Breast epithelium (tissue), 4 donors: Measurements from ENCODE around the gene CADM2. TPM values are rescaled to one million over a fixed set of nuclear protein-coding genes. Genes with fewer than 3 reads are reported as not detected.

Experiments used
- DNase-seq, 2 donors: peaks; one replicate each; pipeline ENCODE4 v3.0.0-alpha.2; 2019; ENCODE audit warnings: low spot score in 2 of 2
- H3K27ac ChIP-seq, 2 donors: fragments of 200-600 bp; sonication (generic) in 1 of 2; one replicate each; pipeline ENCODE4 v1.5.1; 2016 to 2019; ENCODE audit warnings: mild to moderate bottlenecking in 1 of 2
- H3K27me3 ChIP-seq, 2 donors: fragments of 200-600 bp; sonication (generic) in 1 of 2; one replicate each; pipeline versions ENCODE4 v1.5.1 to v1.6.0; 2017 to 2019; ENCODE audit warnings: control low read depth in 1 of 2, mild to moderate bottlenecking in 1 of 2
- H3K36me3 ChIP-seq: fragments of 200-600 bp; one replicate; pipeline ENCODE4 v1.5.1; 2019
- H3K4me1 ChIP-seq, 2 donors: fragments of 200-600 bp; sonication (generic); one replicate each; pipeline ENCODE4 v1.5.1; 2016 to 2019; ENCODE audit warnings: control low read depth in 1 of 2
- H3K4me3 ChIP-seq, 3 donors: fragments of 200-600 bp; sonication (generic); 1 replicate in 2 of 3; 2 replicates in 1 of 3; pipeline ENCODE4 v1.5.1; 2016 to 2019; ENCODE audit warnings: mild to moderate bottlenecking in 3 of 3, moderate library complexity in 2 of 3
- H3K9me3 ChIP-seq, 2 donors: fragments of 200-600 bp; sonication (generic) in 1 of 2; one replicate each; pipeline ENCODE4 v1.5.1; 2016 to 2019; ENCODE audit warnings: control low read depth in 1 of 2
- CTCF ChIP-seq, 3 donors: fragments of 450-650 bp; IDR thresholded peaks; one replicate each; pipeline ENCODE4 v1.5.1; 2016 to 2017; ENCODE audit warnings: antibody characterized with exemption in 3 of 3, mild to moderate bottlenecking in 3 of 3, moderate library complexity in 3 of 3
- POLR2A ChIP-seq: fragments of 450-650 bp; IDR thresholded peaks from one replicate; pipeline ENCODE4 v1.6.1; 2016; ENCODE audit warnings: antibody characterized with exemption, mild to moderate bottlenecking, moderate library complexity
- POLR2AphosphoS5 ChIP-seq, 3 donors: sonication (generic); formaldehyde crosslinking; IDR thresholded peaks; one replicate each; pipeline ENCODE4 v1.6.1; 2017; ENCODE audit warnings: antibody characterized with exemption in 3 of 3
- intact Hi-C: fragments of 100-400 bp; cut with DNase I; formaldehyde crosslinking; loops from one replicate; pipeline ENCODE4 v1.15.1; 2023; ENCODE audit warnings: low total_unique reads
- total RNA-seq, 3 donors: library from RNA; depleted of rRNA; stranded (reverse); fragments of >200 nt; gene quantifications; one replicate each; pipeline ENCODE4 v1.1.0, GENCODE V29; 2016

The CADM2 gene
- total RNA-seq, 3 donors from 2014 or later, result 2.3 to 7.4 (median 6.9) TPM

- H3K4me1 ChIP-seq, result no peaks in the 10 kb centered on the region
- H3K27me3 ChIP-seq, result no peaks in the 10 kb centered on the region
- no peaks in the 10 kb centered on the region for H3K36me3 ChIP-seq
- no peak for DNase-seq
- no peak overlapping the region for H3K4me3 ChIP-seq
- TF ChIP-seq CTCF (IDR thresholded peaks at IDR 0.05) (no peak), POLR2AphosphoS5 (IDR thresholded peaks at IDR 0.05) (no peak), POLR2A (no peak)
- intact Hi-C loops, result no loop called here
- H3K9me3 ChIP-seq, result no peaks in the 10 kb centered on the region
- H3K27ac ChIP-seq, result no peak overlapping the region
Observed at GRCh38 chr3:85516146-85516545, 557.4 kb downstream of the CADM2 start.

GRCh38 chr3:85524104-85524503, 565.3 kb downstream of the CADM2 start:
- TF ChIP-seq POLR2A, result no peak
- no peak for TF ChIP-seq POLR2AphosphoS5 (IDR thresholded peaks at IDR 0.05)
- TF ChIP-seq CTCF (IDR thresholded peaks at IDR 0.05), result no peak
- Histone ChIP-seq H3K27ac (no peak overlapping the region), H3K4me1 (no peaks in the 10 kb centered on the region), H3K36me3 (no peaks in the 10 kb centered on the region), H3K4me3 (no peak overlapping the region), H3K27me3 (no peaks in the 10 kb centered on the region), H3K9me3 (no peaks in the 10 kb centered on the region)
- intact Hi-C loops, result no loop called here
- DNase-seq, result no peak

DNA sequence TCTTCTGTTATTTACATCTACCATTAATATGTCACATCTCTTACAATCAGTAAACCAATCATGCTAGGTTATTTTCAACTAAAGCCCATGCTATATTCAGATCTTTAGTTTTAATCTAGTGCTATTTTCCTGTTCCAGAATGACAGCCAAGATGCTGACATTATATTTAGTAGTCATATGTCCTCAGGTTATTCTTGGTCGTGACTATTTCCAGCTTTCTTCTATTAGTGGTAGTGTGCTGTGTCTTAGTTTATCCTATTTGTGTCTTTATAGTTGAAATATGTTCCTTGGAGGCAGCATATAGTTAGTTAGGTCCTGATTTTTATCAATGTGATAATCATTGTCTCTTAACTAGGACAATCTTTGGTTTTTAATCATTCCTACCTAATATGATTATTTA, 566.5 kb downstream of the CADM2 start:
- no peak for DNase-seq
- Histone ChIP-seq H3K4me1 (no peaks in the 10 kb centered on the region), H3K4me3 (no peak overlapping the region), H3K36me3 (no peaks in the 10 kb centered on the region), H3K27ac (no peak overlapping the region), H3K9me3 (no peaks in the 10 kb centered on the region), H3K27me3 (no peaks in the 10 kb centered on the region)
- no peak for TF ChIP-seq POLR2AphosphoS5 (IDR thresholded peaks at IDR 0.05)
- TF ChIP-seq POLR2A, result no peak
- no peak for TF ChIP-seq CTCF (IDR thresholded peaks at IDR 0.05)
- intact Hi-C loops, result no loop called here

GRCh38 chr3:85533586-85533985, 574.8 kb downstream of the CADM2 start:
- H3K4me1 ChIP-seq, result no peaks in the 10 kb centered on the region
- H3K27me3 ChIP-seq, result no peaks in the 10 kb centered on the region
- no peak for TF ChIP-seq POLR2A
- TF ChIP-seq CTCF (IDR thresholded peaks at IDR 0.05), result no peak
- TF ChIP-seq POLR2AphosphoS5 (IDR thresholded peaks at IDR 0.05), result no peak
- no peak overlapping the region for H3K4me3 ChIP-seq
- no peaks in the 10 kb centered on the region for H3K36me3 ChIP-seq
- H3K27ac ChIP-seq, result no peak overlapping the region
- intact Hi-C loops, result no loop called here
- no peaks in the 10 kb centered on the region for H3K9me3 ChIP-seq
- DNase-seq, result no peak

DNA sequence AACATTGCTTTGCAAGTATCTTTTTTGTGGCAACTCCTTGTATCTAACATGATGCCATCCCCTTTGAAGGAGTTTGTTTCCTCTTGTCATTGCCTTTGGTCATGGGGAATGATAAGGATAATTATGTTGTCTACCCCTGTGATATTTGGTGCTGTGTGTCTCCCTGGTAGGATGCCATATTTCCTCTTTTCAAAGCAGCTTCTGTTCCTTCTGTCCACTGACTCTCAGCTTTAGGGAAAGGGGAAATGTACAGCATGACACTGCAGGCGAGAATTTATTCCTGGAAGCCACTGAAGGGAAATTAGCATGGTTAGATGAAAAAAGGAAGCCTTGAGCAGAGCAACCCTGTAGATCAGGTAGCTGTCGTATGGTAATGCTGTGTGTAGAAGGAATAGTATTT, 576.7 kb downstream of the CADM2 start:
- DNase-seq, result no peak
- no peaks in the 10 kb centered on the region for H3K27me3 ChIP-seq
- intact Hi-C loops, result no loop called here
- TF ChIP-seq CTCF (IDR thresholded peaks at IDR 0.05) (no peak), POLR2A (no peak), POLR2AphosphoS5 (IDR thresholded peaks at IDR 0.05) (no peak)
- H3K36me3 ChIP-seq, result no peaks in the 10 kb centered on the region
- no peak overlapping the region for H3K27ac ChIP-seq
- H3K9me3 ChIP-seq, result no peaks in the 10 kb centered on the region
- H3K4me3 ChIP-seq, result no peak overlapping the region
- H3K4me1 ChIP-seq, result no peaks in the 10 kb centered on the region
